Anterior cingulate cortex (tissue), 58 donors: ENCODE data around the gene TSEN2.
"Not testable (repeated sequence)": the region's sequence is repeated elsewhere in the genome, so short reads cannot be mapped to it uniquely, and the experiment has no call there.

Source experiments
- DNase-seq, 58 donors: peaks; one replicate each; lab custom pipeline; 2025; lab: John Stamatoyannopoulos, UW

Gene TSEN2

GRCh38 chr3:12470111-12470510, 14.2 kb upstream of the TSEN2 start:
- DNase-seq, result no peak

- no peak for DNase-seq
Measured at GRCh38 chr3:12470680-12471079, 13.6 kb upstream of the TSEN2 start.

- DNase-seq, result no peak
Measured at GRCh38 chr3:12471241-12471640, 13.0 kb upstream of the TSEN2 start.

DNA sequence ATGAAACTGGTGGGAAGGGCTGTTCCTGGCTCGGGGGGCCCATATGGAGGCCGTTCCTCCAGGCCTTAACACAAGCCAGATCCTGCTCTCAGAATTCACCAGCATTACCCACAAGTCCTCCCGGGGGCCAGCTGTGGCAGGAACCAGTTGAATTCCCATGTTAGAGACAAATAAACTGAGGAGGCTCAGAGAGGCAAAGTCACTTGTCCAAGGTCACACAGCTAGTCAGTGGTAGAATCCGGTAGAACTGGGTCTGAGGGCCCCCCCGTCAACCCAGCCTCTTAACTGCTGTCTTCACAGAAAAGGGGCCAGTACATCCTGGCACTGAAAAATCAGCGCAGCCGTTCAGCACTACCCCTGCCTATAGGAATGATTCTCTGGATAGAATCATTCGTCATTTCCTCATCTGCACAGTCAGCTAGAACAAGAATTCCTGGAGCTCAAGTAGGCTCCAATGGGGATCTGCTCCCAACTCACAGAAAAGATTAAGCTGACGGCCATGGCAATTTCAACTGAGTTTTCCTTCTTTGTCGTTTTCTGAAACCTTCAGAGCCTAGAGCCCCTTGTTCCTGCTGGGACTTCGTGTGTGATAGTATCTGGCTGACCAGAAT, 12.2 kb upstream of the TSEN2 start:
- no peak for DNase-seq

GRCh38 chr3:12472796-12473195, 11.5 kb upstream of the TSEN2 start:
- DNase-seq, result no peak

DNA sequence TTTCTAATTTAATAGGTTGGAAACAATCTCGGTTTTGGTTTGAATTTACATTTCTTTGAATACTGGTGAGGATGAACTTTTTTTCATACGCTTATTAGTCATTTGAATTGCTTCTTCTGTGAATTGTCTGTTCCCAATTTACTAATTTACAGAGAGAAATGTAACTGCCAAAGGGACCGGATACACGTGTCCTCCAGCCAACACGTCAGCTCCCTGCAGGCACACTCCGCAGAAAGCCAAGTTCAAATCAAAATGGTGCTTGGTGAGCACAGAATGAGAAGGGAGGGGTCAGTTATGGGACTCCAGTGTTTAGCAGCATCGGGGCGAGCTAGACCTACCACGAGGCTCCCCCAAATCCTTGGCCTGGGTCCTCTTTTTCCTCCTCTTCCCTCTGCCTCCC, 10.8 kb upstream of the TSEN2 start:
- DNase-seq, result no peak

DNA sequence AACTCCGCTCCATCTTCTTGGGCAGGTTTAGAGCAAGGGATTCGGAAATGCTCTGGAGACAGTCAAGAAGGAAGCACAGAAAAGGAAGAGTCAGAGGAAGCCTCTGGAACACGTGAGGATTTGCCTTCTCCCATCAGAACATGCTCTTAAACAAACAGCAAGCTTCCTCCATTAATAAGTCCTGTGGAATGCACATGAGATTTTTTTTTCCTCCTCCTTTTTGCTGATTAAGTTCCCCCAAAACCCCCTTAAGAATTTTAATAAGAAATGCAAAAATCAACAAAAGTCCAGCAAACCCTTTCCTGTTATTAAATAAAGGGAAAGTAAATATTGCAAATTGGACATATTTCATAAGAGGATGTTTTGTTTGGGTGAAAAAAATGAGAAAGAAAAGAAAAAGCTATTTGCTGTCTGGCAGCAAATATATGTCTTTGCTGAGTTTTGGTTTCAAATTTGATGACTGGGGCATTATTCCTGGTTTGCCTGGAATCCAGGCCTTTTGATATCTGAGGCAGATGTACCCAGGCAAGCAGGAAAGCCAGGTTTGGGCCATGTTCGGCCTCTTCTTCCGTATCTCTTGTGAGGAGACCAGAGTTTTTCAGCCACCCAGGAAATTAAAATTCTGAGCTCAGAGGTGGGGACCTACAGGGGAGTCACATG, 7.9 kb upstream of the TSEN2 start:
- DNase-seq, result no peak

- no peak for DNase-seq
Measured at GRCh38 chr3:12477256-12477655, 7.0 kb upstream of the TSEN2 start.

DNA sequence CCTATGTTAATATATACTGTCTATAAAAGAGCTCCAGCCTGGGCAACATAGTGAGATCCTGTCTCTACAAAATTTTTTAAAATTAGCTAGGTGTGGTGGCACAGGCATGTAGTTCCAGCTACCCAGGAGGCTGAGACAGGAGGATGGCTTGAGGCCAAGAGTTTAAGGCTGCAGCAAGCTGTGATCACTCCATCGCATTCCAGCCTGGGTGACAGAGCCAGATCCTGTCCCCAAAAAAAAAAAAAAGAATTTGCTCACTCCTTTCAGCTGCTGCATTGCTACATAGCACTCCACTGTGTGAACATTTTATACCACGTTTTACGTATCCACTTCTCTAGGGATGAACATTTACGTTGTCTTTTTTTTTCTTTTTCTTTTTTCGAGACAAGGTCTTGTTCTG, 6.0 kb upstream of the TSEN2 start:
- no peak for DNase-seq

GRCh38 chr3:12479198-12479597, 5.1 kb upstream of the TSEN2 start:
- DNase-seq, result not testable (repeated sequence)

DNA sequence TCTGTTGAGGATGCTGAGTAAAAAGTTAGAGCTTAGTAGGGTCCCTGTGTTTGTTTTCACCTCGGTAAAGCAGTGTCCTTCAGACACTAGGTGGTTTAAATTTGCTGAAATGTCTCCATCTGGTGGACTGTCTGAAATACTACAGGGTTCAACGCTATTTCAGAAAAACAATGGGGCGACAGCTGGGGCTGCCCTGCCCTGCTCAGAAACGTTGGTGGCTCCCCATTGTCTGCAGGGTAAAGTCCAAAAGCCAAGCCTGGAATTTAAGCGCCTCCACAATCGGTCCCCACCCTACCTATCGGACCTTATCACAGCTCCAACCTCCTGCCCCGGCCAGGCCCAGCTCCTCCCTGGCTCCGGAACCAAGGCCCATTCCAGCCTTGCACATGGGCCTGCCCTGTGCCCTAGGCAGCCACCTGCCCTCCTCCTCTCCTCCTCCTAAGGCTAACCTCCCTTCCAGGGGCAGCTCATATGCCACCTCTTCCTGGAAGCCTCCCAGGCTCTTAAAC, 4.3 kb upstream of the TSEN2 start:
- DNase-seq, result peak in 6 of 58 donors; percentile 4 to 25 (median 18)

DNA sequence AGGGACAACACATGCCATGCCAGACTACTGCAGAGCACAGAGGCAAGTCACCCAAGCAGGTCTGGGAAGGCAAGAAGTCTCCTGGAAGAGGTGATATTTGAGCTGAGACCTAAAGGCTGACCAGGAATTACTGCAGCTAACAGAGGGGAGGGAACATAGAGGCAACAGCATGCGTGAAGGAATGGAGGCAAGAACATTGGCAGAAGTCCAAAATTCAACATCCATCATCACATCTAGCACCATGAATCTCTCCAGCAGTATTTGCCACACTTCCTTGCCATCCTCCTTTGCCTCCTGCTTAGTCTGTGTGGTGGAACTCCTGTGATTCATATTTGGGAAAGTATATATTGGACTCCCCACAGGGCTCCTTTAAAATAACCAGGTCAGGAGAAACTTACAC, 870 bp upstream of the TSEN2 start:
- DNase-seq, result no peak

DNA sequence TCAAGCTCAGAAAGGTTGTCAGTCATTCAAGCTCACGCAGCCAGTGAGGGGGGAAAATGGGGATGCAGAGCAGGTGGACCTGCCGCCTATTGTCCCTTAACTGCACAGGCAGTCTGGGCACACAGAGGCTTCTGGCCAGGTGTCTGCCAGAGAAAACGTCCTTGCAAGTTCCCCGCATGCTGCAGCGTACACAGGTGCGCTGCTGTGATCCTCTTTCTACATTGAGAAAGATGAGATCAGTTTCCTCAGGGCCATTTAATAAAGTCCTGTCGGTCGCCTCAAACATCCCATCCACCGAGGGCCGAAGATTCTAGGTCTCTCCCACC, 445 bp upstream of the TSEN2 start:
- DNase-seq, result no peak

GRCh38 chr3:12484983-12485327, 675 bp downstream of the TSEN2 start:
- no peak for DNase-seq

DNA sequence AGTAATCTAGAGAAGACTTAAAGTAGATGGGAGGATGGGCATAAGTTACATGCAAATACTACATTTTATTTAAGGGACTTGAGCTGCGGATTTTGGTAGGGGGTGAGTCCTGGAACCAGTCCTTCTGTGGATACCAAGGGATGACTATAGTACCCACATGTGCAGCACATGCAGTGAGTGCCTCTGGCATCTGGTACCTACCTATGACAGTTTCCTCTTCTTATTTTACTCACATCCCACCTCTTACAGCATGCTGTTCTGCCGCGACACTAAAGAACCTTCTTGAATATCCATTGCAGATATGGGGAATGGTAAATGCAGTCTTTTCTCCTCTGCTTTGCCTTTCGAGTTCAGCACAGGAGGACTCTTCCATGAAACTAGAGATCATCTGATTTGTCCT, 1.7 kb downstream of the TSEN2 start:
- no peak for DNase-seq

GRCh38 chr3:12486916-12487315, 2.6 kb downstream of the TSEN2 start:
- no peak for DNase-seq

DNA sequence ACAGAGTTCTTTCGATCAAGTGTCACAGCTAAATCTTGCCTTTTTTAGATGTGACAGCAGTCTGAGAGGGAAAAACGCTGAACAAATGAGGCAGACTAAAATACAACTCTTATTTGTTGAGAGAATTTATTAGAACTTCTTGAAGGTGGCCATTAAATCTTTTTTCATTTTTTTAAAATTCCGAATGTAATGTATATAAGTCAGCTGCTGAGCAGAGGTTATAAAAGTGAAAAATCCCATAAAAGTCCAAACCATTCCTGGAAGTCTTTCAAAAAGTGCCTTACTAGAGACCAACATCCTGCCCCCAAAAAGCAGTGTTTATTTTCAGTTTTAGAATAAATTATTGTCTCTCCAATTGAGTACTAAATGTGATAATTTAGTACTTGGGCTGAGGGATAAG, 3.1 kb downstream of the TSEN2 start:
- DNase-seq, result no peak

GRCh38 chr3:12487786-12488185, 3.5 kb downstream of the TSEN2 start:
- no peak for DNase-seq

GRCh38 chr3:12489368-12489767, 5.1 kb downstream of the TSEN2 start:
- no peak for DNase-seq

GRCh38 chr3:12489832-12490231, 5.6 kb downstream of the TSEN2 start:
- no peak for DNase-seq

DNA sequence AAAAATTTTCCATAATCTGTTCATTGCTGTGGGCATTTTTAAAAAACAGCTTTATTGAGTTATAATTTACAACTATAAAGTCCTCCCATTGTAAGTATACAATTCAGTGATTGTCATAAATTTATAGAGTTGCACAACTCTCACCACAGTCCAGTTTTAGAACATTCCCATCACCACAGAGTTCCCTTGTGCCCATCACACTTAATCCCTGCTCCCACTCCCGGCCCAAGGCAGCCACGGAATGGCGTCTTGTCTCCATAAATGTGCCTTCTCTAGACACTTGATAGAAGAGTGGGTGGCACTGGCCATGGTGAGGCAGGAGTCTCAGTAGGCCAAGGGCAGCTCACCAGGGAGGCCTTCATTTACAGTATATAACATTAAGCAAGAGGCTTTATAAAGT, 6.3 kb downstream of the TSEN2 start:
- no peak for DNase-seq

- no peak for DNase-seq
Measured at GRCh38 chr3:12495749-12496452, 11.6 kb downstream of the TSEN2 start.
